Epithelial cell of esophagus (primary cell): ENCODE measurements around the gene RNF114.
A peak's percentile ranks its signal among the peaks of the same experiment; 100 is the strongest.

Source experiments
- DNase-seq: peaks from one replicate; pipeline ENCODE4 v3.0.0; 2010; ENCODE audit warnings: low read depth
- H3K4me3 ChIP-seq: 2 replicates; pipeline ENCODE4 v1.5.1; 2011; ENCODE audit warnings: mild to moderate bottlenecking, low read length, control low read depth
- TF ChIP-seq, protein P1 (sequence below): IDR thresholded peaks from 2 replicates; pipeline ENCODE4 v1.5.1; 2011; ENCODE audit warnings: low read depth, mild to moderate bottlenecking, low read length, control low read depth, inconsistent platforms; ENCODE audit not compliant: insufficient read depth; ENCODE audit errors: missing control alignments

The RNF114 gene

DNA sequence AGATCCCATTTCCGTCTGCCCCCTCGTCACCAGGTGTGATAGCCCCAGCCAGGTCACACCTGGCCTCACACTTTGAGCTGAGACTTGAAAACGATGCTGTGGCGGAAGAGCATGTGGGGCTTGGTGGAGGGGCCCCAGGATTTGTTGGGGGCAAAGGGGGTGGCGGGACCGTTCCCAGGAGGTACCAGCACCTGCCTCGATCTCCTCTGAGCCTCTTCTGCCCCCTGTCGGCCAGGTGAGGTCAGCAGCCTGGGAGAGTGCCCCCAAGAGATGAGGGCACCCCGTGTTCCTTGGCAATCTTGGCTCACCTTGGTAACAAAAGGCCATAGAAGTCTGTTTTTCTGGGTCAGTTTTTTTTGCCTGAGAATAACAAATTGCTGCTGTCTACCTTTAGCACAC, 46.3 kb upstream of the RNF114 start:
- TF ChIP-seq, protein P1, sequence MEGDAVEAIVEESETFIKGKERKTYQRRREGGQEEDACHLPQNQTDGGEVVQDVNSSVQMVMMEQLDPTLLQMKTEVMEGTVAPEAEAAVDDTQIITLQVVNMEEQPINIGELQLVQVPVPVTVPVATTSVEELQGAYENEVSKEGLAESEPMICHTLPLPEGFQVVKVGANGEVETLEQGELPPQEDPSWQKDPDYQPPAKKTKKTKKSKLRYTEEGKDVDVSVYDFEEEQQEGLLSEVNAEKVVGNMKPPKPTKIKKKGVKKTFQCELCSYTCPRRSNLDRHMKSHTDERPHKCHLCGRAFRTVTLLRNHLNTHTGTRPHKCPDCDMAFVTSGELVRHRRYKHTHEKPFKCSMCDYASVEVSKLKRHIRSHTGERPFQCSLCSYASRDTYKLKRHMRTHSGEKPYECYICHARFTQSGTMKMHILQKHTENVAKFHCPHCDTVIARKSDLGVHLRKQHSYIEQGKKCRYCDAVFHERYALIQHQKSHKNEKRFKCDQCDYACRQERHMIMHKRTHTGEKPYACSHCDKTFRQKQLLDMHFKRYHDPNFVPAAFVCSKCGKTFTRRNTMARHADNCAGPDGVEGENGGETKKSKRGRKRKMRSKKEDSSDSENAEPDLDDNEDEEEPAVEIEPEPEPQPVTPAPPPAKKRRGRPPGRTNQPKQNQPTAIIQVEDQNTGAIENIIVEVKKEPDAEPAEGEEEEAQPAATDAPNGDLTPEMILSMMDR, result peak; percentile 58
- no peak overlapping the region for H3K4me3 ChIP-seq
- DNase-seq, result peak; percentile 17

DNA sequence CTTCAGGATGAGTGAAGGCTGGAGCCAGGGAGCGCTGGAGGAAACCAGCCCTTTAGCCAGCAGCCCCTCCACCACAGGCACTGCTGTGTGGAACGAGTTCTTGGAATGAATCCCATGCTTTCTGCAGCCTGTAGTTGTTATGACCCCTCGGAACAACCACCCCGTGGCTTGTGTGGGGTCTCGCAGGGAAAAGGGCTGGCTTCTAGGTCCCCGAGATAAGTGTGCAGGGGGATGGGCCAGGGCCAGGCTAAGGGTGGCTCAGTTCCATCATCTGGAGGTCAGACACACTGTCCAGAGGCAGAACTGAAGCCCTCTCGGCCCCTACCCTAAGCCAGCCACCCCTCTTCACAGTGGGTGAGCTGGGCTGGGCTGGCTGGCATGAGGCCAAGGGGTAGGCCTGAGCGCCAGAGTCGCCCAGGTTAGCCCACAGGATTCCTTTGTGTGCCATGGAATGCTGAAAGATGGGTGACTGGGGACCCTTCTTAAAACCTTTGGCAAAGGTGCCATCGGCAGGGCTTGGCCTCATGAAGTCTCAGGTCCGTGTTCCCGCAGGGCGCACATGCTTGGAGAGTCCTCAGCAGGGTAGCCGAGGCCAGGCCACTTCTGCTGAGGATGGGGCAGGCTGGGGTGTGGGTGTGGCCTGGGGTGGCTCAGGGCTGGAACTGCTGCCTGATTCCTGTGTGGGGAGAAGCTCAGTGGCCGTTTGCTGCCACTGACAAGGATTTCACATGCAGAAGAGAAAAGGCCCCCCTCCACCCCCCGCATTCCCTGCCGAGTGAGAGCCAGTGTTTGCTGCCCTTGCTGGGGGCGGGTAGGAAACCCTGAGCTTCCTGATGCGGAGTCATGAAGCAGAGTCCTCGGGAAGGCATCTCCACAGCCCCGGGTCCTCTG, 45.5 kb upstream of the RNF114 start:
- no peak overlapping the region for H3K4me3 ChIP-seq
- DNase-seq, result no peak
- TF ChIP-seq, protein P1, result no peak

DNA sequence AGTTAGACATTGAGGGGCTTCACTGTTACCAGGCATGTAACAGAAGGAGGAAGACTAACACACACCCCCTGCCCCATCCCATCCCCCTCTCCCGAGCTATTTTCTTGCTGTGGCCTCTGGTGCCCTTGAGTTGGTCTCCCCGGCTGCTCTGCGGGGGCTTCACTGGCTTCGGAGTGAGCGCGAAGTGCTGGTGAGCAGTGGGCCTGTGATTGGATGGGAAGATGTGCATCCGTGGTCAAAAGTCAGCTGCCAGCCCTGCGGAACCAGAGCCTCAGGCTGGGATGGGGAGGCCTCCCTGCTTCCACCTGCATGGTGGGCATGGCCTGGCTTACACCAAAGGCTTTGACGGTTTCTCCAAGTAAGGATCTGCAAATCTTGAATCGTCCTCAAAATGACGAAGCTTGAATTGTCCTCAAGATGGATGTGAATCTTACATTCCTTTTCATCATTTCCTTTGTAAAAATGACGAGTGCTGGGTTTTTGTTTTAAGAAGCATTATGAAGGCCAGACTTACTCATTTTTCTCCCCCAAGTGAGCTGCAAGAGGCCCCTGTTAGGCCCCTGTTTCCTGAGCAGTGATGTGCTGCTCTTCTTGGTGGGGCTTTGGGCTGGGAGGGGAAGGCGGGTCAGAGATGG, 44.6 kb upstream of the RNF114 start:
- no peak overlapping the region for H3K4me3 ChIP-seq
- no peak for DNase-seq
- TF ChIP-seq, protein P1, result no peak

DNA sequence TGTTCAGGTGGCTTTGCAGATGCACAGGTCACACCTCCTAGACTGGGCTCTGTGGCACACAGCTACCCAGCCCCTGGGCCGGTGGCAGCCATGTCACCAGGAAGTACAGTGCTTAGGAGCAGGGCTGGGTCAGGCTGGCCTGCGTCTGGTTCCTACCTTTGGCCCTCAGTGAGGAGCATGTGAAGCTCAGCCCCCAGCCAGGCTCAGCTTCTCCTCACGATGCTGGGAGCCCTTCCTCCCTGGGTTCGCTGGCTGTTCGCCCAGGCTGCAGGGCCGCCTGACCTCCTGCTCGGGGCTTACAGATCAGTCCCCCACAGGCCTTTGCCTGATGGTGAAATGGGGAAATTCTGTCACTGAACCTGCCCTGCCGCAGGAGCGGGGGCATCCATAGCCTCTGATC, 43.9 kb upstream of the RNF114 start:
- TF ChIP-seq, protein P1, result no peak
- H3K4me3 ChIP-seq, result no peak overlapping the region
- DNase-seq, result no peak

DNA sequence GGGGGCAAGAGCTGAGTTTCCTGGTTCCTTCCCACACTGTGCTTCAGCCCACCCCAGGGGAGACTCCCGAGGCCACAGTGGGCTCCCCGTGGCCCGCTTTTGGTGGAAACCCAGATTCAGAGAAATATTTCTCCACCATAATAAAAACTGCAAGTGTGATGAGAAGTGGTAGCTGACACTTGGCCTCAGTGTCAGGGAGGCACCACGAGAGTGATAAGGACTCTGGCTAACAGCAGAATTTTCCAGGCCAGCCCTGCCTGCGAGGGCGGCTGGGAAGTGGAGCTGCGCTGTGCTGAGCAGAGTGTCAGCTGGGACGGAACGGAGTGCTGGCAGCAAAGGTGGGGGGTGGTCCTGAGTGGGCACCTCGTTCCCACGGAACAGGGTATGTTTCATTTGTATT, 43.4 kb upstream of the RNF114 start:
- no peak overlapping the region for H3K4me3 ChIP-seq
- TF ChIP-seq, protein P1, result no peak

DNA sequence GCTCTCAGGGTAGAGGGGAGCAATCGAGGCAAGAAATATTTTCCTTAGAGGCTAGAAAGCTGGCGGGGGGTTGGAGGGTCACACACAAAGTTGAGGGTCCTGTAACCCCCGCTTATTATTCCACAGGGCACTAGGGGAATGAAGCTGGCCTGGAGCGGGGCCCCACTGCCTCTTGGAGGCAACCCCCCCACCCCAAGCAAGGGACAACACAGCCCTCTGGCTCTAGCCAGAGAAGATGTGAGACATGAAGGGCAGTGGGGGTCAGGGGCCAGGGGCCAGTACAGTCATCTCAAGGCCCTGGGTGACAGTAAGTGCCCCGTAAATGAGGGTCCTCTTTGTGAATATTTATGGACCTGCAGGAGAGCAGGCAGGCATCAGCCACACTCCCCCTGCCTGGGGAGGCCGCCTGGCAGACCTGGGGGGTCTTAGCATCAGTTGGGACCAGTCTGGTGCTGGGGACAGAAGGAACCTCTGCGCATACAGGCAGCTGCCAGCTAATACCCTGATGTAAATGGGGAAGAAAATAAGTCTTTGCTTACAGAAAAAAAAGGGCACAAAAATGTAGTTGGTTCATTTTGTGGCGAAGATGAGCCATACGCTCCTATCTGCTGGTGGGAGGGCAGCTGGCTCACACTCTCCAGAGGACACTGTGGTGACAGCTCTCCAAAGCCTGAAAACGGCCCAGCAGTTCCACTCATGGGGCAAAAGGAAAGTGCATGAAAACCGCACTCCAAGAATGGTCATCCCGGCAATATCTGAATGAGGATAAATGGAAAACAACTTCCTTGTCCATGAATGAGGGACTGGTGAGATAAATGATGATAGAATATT, 42.7 kb upstream of the RNF114 start:
- DNase-seq, result no peak
- TF ChIP-seq, protein P1, result no peak
- no peak overlapping the region for H3K4me3 ChIP-seq

More for the DNA sequence above, 43.4 kb upstream of the RNF114 start:
- no peak for DNase-seq
